HG03558 (cell line): ENCODE results near the gene DZANK1.
"Not testable (repeated sequence)": the region's sequence is repeated elsewhere in the genome, so short reads cannot be mapped to it uniquely, and the experiment has no call there.

Source experiments
- ATAC-seq: cut with Tn5 transposase; IDR thresholded peaks from one replicate; pipeline ENCODE4 v1.9.1; 2021; ENCODE audit warnings: moderate number of reproducible peaks; ENCODE audit not compliant: unreplicated experiment; ENCODE audit errors: extremely low read depth

DZANK1 gene

GRCh38 chr20:18466894-18467730, at the start of gene DZANK1, which contains the start of gene POLR3F:
Gene DZANK1 (minus strand): TSS chr20:18467030. CDS start chr20:18465358, 1,672 bp downstream.
Gene POLR3F (plus strand): TSS chr20:18467390. CDS start chr20:18467507, 117 bp downstream.
- peak; percentile 96 for ATAC-seq

- no peak for ATAC-seq
Measured at GRCh38 chr20:18515973-18516372, 49.1 kb upstream of the DZANK1 start.

GRCh38 chr20:18514127-18514526, 47.3 kb upstream of the DZANK1 start:
- no peak for ATAC-seq

GRCh38 chr20:18513208-18513607, 46.4 kb upstream of the DZANK1 start:
- ATAC-seq, result no peak

- no peak for ATAC-seq
Measured at GRCh38 chr20:18511571-18511970, 44.7 kb upstream of the DZANK1 start.

GRCh38 chr20:18507218-18508191, 40.7 kb upstream of the DZANK1 start, which contains the start of gene SEC23B:
Gene SEC23B (plus strand): TSS chr20:18507940. CDS start chr20:18510836, 2,896 bp downstream.
- peak; percentile 87 for ATAC-seq

- no peak for ATAC-seq
Measured at GRCh38 chr20:18506744-18507143, 39.9 kb upstream of the DZANK1 start.

GRCh38 chr20:18504479-18505060, 37.7 kb upstream of the DZANK1 start:
- ATAC-seq, result no peak

- ATAC-seq, result not testable (repeated sequence)
Measured at GRCh38 chr20:18501672-18502071, 34.8 kb upstream of the DZANK1 start.

- ATAC-seq, result no peak
Measured at GRCh38 chr20:18497603-18498002, 30.8 kb upstream of the DZANK1 start.

- peak; percentile 91 for ATAC-seq
Measured at GRCh38 chr20:18496740-18497592, 30.1 kb upstream of the DZANK1 start, which contains the start of gene RBBP9. Gene RBBP9 (minus strand): TSS chr20:18497225. CDS start chr20:18497167, 58 bp downstream.

GRCh38 chr20:18496042-18496441, 29.2 kb upstream of the DZANK1 start:
- ATAC-seq, result no peak

- no peak for ATAC-seq
Measured at GRCh38 chr20:18488301-18488700, 21.5 kb upstream of the DZANK1 start.

GRCh38 chr20:18481596-18481995, 14.8 kb upstream of the DZANK1 start:
- no peak for ATAC-seq

- no peak for ATAC-seq
Measured at GRCh38 chr20:18477821-18478220, 11.0 kb upstream of the DZANK1 start.

GRCh38 chr20:18477218-18477617, 10.4 kb upstream of the DZANK1 start:
- ATAC-seq, result no peak

- no peak for ATAC-seq
Measured at GRCh38 chr20:18466574-18466893, 296 bp downstream of the DZANK1 start.

- ATAC-seq, result no peak
Measured at GRCh38 chr20:18465536-18466200, 1.2 kb downstream of the DZANK1 start.

GRCh38 chr20:18456600-18456999, 10.2 kb downstream of the DZANK1 start:
- ATAC-seq, result no peak
